HG02798 (cell line): ENCODE results near the gene AHRR.
"Not testable (repeated sequence)": the region's sequence is repeated elsewhere in the genome, so short reads cannot be mapped to it uniquely, and the experiment has no call there.

ENCODE experiments used
- ATAC-seq: cut with Tn5 transposase; IDR thresholded peaks from one replicate; pipeline ENCODE4 v1.9.1; 2021; ENCODE audit warnings: mild to moderate bottlenecking; ENCODE audit not compliant: unreplicated experiment, poor library complexity

Gene AHRR

GRCh38 chr5:360257-361027, 38.9 kb downstream of the AHRR start:
- no peak for ATAC-seq

GRCh38 chr5:362189-362588, 40.7 kb downstream of the AHRR start:
- no peak for ATAC-seq

- no peak for ATAC-seq
These were observed 41.7 kb downstream of the AHRR start for GRCh38 chr5:362978-363765.

GRCh38 chr5:364497-364896, 43.0 kb downstream of the AHRR start:
- no peak for ATAC-seq

GRCh38 chr5:366541-367357, 45.2 kb downstream of the AHRR start:
- ATAC-seq = no peak

- no peak for ATAC-seq
These were observed 46.0 kb downstream of the AHRR start for GRCh38 chr5:367358-368130.

- peak; percentile 68 for ATAC-seq
These were observed 46.9 kb downstream of the AHRR start for GRCh38 chr5:368183-369084.

GRCh38 chr5:369151-369868, 47.8 kb downstream of the AHRR start:
- peak; percentile 20 for ATAC-seq

GRCh38 chr5:369869-370236, 48.3 kb downstream of the AHRR start:
- not testable (repeated sequence) for ATAC-seq

GRCh38 chr5:370311-370958, 48.9 kb downstream of the AHRR start:
- no peak for ATAC-seq

GRCh38 chr5:370959-371810, 49.7 kb downstream of the AHRR start:
- no peak for ATAC-seq

- ATAC-seq = no peak
These were observed 50.5 kb downstream of the AHRR start for GRCh38 chr5:371811-372555.

- ATAC-seq = no peak
These were observed 51.1 kb downstream of the AHRR start for GRCh38 chr5:372556-372995.

- no peak for ATAC-seq
These were observed 51.6 kb downstream of the AHRR start for GRCh38 chr5:372996-373709.

GRCh38 chr5:373710-374602, 52.4 kb downstream of the AHRR start:
- ATAC-seq = peak; percentile 44
